HG03060 (cell line): ENCODE data around the gene CERK.
"Not testable (repeated sequence)": the region's sequence is repeated elsewhere in the genome, so short reads cannot be mapped to it uniquely, and the experiment has no call there.

Source experiments
- ATAC-seq: cut with Tn5 transposase; IDR thresholded peaks from one replicate; pipeline ENCODE4 v1.9.1; 2021; ENCODE audit warnings: low read depth, moderate number of reproducible peaks; ENCODE audit not compliant: unreplicated experiment

Gene CERK

DNA sequence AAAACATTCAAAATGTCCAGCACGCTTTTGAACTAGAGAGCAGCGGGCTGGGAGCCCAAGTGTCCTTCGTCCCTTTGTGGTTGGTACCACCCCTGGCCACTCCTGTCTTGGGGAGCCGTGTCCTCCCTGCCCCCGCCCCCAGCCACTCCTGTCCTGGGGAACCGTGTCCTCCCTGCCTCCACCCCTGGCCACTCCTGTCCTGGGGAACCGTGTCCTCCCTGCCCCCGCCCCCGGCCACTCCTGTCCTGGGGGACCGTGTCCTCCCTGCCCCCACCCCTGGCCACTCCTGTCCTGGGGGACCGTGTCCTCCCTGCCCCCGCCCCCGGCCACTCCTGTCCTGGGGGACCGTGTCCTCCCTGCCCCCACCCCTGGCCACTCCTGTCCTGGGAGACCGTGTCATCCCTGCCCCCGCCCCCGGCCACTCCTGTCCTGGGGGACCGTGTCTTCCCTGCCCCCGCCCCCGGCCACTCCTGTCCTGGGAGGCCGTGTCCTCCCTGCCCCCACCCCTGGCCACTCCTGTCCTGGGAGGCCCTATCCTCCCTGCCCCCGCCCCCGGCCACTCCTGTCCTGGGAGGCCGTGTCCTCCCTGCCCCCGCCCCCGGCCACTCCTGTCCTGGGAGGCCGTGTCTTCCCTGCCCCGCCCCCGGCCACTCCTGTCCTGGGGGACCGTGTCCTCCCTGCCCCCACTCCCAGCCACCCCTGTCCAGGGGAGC lies 102.9 kb downstream of the CERK start:
- not testable (repeated sequence) for ATAC-seq
